ENCODE results near the gene NRXN3.

Gene NRXN3

GRCh38 chr14:78175412-78175811 is 5.2 kb downstream of the NRXN3 start:
- no peak overlapping the region for H3K9ac ChIP-seq (ENCODE audit: low read length)
- H3K9me3 ChIP-seq (ENCODE audit: low read length): no peaks in the 10 kb centered on the region
- peaks cover 0 to 10% of the 10 kb centered on the region in 2 donors for H3K27me3 ChIP-seq (ENCODE audit: control insufficient read depth in 1 of 2, insufficient read depth in 2 of 2, low read length in 2 of 2)
- H3K4me3 ChIP-seq (ENCODE audit: low read depth in 1 of 2, low read length in 2 of 2): no peak overlapping the region
- H3K27ac ChIP-seq (ENCODE audit: low read depth, low read length): no peak overlapping the region
- H3K36me3 ChIP-seq (ENCODE audit: insufficient read depth, low read length): no peaks in the 10 kb centered on the region
- no peaks in the 10 kb centered on the region for H3K4me1 ChIP-seq (ENCODE audit: insufficient read depth, low read length)

- no peaks in the 10 kb centered on the region for H3K36me3 ChIP-seq (ENCODE audit: insufficient read depth, low read length)
- no peaks in the 10 kb centered on the region for H3K4me1 ChIP-seq (ENCODE audit: insufficient read depth, low read length)
These were observed 7.9 kb downstream of the NRXN3 start for GRCh38 chr14:78178071-78178470.

GRCh38 chr14:78178971-78179370 is 8.8 kb downstream of the NRXN3 start:
- no peak overlapping the region for H3K27ac ChIP-seq (ENCODE audit: low read depth, low read length)
- no peak overlapping the region for H3K9ac ChIP-seq (ENCODE audit: low read length)
- H3K27me3 ChIP-seq (ENCODE audit: control insufficient read depth in 1 of 2, insufficient read depth in 2 of 2, low read length in 2 of 2): no peaks in the 10 kb centered on the region
- no peaks in the 10 kb centered on the region for H3K36me3 ChIP-seq (ENCODE audit: insufficient read depth, low read length)
- H3K4me1 ChIP-seq (ENCODE audit: insufficient read depth, low read length): no peaks in the 10 kb centered on the region
- H3K9me3 ChIP-seq (ENCODE audit: low read length): no peaks in the 10 kb centered on the region
- H3K4me3 ChIP-seq (ENCODE audit: low read depth in 1 of 2, low read length in 2 of 2): no peak overlapping the region

More at GRCh38 chr14:78178071-78178470, 7.9 kb downstream of the NRXN3 start:
- Histone ChIP-seq H3K9me3 (ENCODE audit: low read length) (no peaks in the 10 kb centered on the region), H3K9ac (ENCODE audit: low read length) (no peak overlapping the region), H3K4me3 (ENCODE audit: low read depth in 1 of 2, low read length in 2 of 2) (no peak overlapping the region), H3K27me3 (ENCODE audit: control insufficient read depth in 1 of 2, insufficient read depth in 2 of 2, low read length in 2 of 2) (peaks cover 0 to under 1% of the 10 kb centered on the region in 2 donors), H3K27ac (ENCODE audit: low read depth, low read length) (no peak overlapping the region)

- H3K9me3 ChIP-seq (ENCODE audit: low read length): no peaks in the 10 kb centered on the region
- H3K27me3 ChIP-seq (ENCODE audit: control insufficient read depth in 1 of 2, insufficient read depth in 2 of 2, low read length in 2 of 2): no peaks in the 10 kb centered on the region
- H3K36me3 ChIP-seq (ENCODE audit: insufficient read depth, low read length): no peaks in the 10 kb centered on the region
- no peak overlapping the region for H3K9ac ChIP-seq (ENCODE audit: low read length)
- no peaks in the 10 kb centered on the region for H3K4me1 ChIP-seq (ENCODE audit: insufficient read depth, low read length)
- no peak overlapping the region for H3K4me3 ChIP-seq (ENCODE audit: low read depth in 1 of 2, low read length in 2 of 2)
- H3K27ac ChIP-seq (ENCODE audit: low read depth, low read length): no peak overlapping the region
These were observed 11.1 kb downstream of the NRXN3 start for GRCh38 chr14:78181270-78181669.

GRCh38 chr14:78182722-78183121 is 12.5 kb downstream of the NRXN3 start:
- Histone ChIP-seq H3K9me3 (ENCODE audit: low read length) (no peaks in the 10 kb centered on the region), H3K36me3 (ENCODE audit: insufficient read depth, low read length) (no peaks in the 10 kb centered on the region), H3K4me1 (ENCODE audit: insufficient read depth, low read length) (no peaks in the 10 kb centered on the region)

GRCh38 chr14:78184157-78184556 is 14.0 kb downstream of the NRXN3 start:
- no peaks in the 10 kb centered on the region for H3K4me1 ChIP-seq (ENCODE audit: insufficient read depth, low read length)
- H3K4me3 ChIP-seq (ENCODE audit: low read depth in 1 of 2, low read length in 2 of 2): no peak overlapping the region
- no peaks in the 10 kb centered on the region for H3K9me3 ChIP-seq (ENCODE audit: low read length)
- H3K27me3 ChIP-seq (ENCODE audit: control insufficient read depth in 1 of 2, insufficient read depth in 2 of 2, low read length in 2 of 2): no peaks in the 10 kb centered on the region
- no peaks in the 10 kb centered on the region for H3K36me3 ChIP-seq (ENCODE audit: insufficient read depth, low read length)
- no peak overlapping the region for H3K9ac ChIP-seq (ENCODE audit: low read length)
- H3K27ac ChIP-seq (ENCODE audit: low read depth, low read length): no peak overlapping the region

More at GRCh38 chr14:78182722-78183121, 12.5 kb downstream of the NRXN3 start:
- Histone ChIP-seq H3K4me3 (ENCODE audit: low read depth in 1 of 2, low read length in 2 of 2) (no peak overlapping the region), H3K27me3 (ENCODE audit: control insufficient read depth in 1 of 2, insufficient read depth in 2 of 2, low read length in 2 of 2) (no peaks in the 10 kb centered on the region), H3K9ac (ENCODE audit: low read length) (no peak overlapping the region), H3K27ac (ENCODE audit: low read depth, low read length) (no peak overlapping the region)

- H3K9ac ChIP-seq (ENCODE audit: low read length): no peak overlapping the region
These were observed 16.1 kb downstream of the NRXN3 start for GRCh38 chr14:78186277-78186676.

GRCh38 chr14:78188882-78189281 is 18.7 kb downstream of the NRXN3 start:
- Histone ChIP-seq H3K27me3 (ENCODE audit: control insufficient read depth in 1 of 2, insufficient read depth in 2 of 2, low read length in 2 of 2) (no peaks in the 10 kb centered on the region), H3K9me3 (ENCODE audit: low read length) (no peaks in the 10 kb centered on the region), H3K9ac (ENCODE audit: low read length) (no peak overlapping the region), H3K4me3 (ENCODE audit: low read depth in 1 of 2, low read length in 2 of 2) (no peak overlapping the region), H3K4me1 (ENCODE audit: insufficient read depth, low read length) (no peaks in the 10 kb centered on the region), H3K27ac (ENCODE audit: low read depth, low read length) (no peak overlapping the region), H3K36me3 (ENCODE audit: insufficient read depth, low read length) (no peaks in the 10 kb centered on the region)

More at GRCh38 chr14:78186277-78186676, 16.1 kb downstream of the NRXN3 start:
- no peaks in the 10 kb centered on the region for H3K36me3 ChIP-seq (ENCODE audit: insufficient read depth, low read length)
- H3K27ac ChIP-seq (ENCODE audit: low read depth, low read length): no peak overlapping the region
- H3K27me3 ChIP-seq (ENCODE audit: control insufficient read depth in 1 of 2, insufficient read depth in 2 of 2, low read length in 2 of 2): no peaks in the 10 kb centered on the region
- H3K9me3 ChIP-seq (ENCODE audit: low read length): no peaks in the 10 kb centered on the region
- no peaks in the 10 kb centered on the region for H3K4me1 ChIP-seq (ENCODE audit: insufficient read depth, low read length)
- H3K4me3 ChIP-seq (ENCODE audit: low read depth in 1 of 2, low read length in 2 of 2): no peak overlapping the region

- Histone ChIP-seq H3K9me3 (ENCODE audit: low read length) (no peaks in the 10 kb centered on the region), H3K4me1 (ENCODE audit: insufficient read depth, low read length) (no peaks in the 10 kb centered on the region), H3K36me3 (ENCODE audit: insufficient read depth, low read length) (no peaks in the 10 kb centered on the region), H3K9ac (ENCODE audit: low read length) (no peak overlapping the region), H3K27me3 (ENCODE audit: control insufficient read depth in 1 of 2, insufficient read depth in 2 of 2, low read length in 2 of 2) (no peaks in the 10 kb centered on the region), H3K27ac (ENCODE audit: low read depth, low read length) (no peak overlapping the region), H3K4me3 (ENCODE audit: low read depth in 1 of 2, low read length in 2 of 2) (no peak overlapping the region)
These were observed 25.3 kb downstream of the NRXN3 start for GRCh38 chr14:78195431-78195830.

GRCh38 chr14:78196323-78196722 is 26.1 kb downstream of the NRXN3 start:
- no peak overlapping the region for H3K9ac ChIP-seq (ENCODE audit: low read length)
- no peak overlapping the region for H3K27ac ChIP-seq (ENCODE audit: low read depth, low read length)
- H3K27me3 ChIP-seq (ENCODE audit: control insufficient read depth in 1 of 2, insufficient read depth in 2 of 2, low read length in 2 of 2): no peaks in the 10 kb centered on the region
- H3K4me3 ChIP-seq (ENCODE audit: low read depth in 1 of 2, low read length in 2 of 2): no peak overlapping the region
- no peaks in the 10 kb centered on the region for H3K9me3 ChIP-seq (ENCODE audit: low read length)
- H3K36me3 ChIP-seq (ENCODE audit: insufficient read depth, low read length): no peaks in the 10 kb centered on the region
- H3K4me1 ChIP-seq (ENCODE audit: insufficient read depth, low read length): no peaks in the 10 kb centered on the region

GRCh38 chr14:78197051-78197450 is 26.9 kb downstream of the NRXN3 start:
- no peaks in the 10 kb centered on the region for H3K9me3 ChIP-seq (ENCODE audit: low read length)
- no peaks in the 10 kb centered on the region for H3K4me1 ChIP-seq (ENCODE audit: insufficient read depth, low read length)
- H3K36me3 ChIP-seq (ENCODE audit: insufficient read depth, low read length): no peaks in the 10 kb centered on the region
- no peaks in the 10 kb centered on the region for H3K27me3 ChIP-seq (ENCODE audit: control insufficient read depth in 1 of 2, insufficient read depth in 2 of 2, low read length in 2 of 2)
- H3K4me3 ChIP-seq (ENCODE audit: low read depth in 1 of 2, low read length in 2 of 2): no peak overlapping the region
- no peak overlapping the region for H3K27ac ChIP-seq (ENCODE audit: low read depth, low read length)
- no peak overlapping the region for H3K9ac ChIP-seq (ENCODE audit: low read length)

GRCh38 chr14:78202163-78202562 is 32.0 kb downstream of the NRXN3 start:
- H3K36me3 ChIP-seq (ENCODE audit: insufficient read depth, low read length): no peaks in the 10 kb centered on the region
- no peak overlapping the region for H3K9ac ChIP-seq (ENCODE audit: low read length)
- no peak overlapping the region for H3K27ac ChIP-seq (ENCODE audit: low read depth, low read length)
- H3K4me1 ChIP-seq (ENCODE audit: insufficient read depth, low read length): no peaks in the 10 kb centered on the region
- no peaks in the 10 kb centered on the region for H3K9me3 ChIP-seq (ENCODE audit: low read length)
- H3K4me3 ChIP-seq (ENCODE audit: low read depth in 1 of 2, low read length in 2 of 2): no peak overlapping the region
- H3K27me3 ChIP-seq (ENCODE audit: control insufficient read depth in 1 of 2, insufficient read depth in 2 of 2, low read length in 2 of 2): no peaks in the 10 kb centered on the region

Data from muscle layer of colon (tissue), 2 donors.